Stimulated activated CD4-positive, alpha-beta T cell treated with anti-CD3 and anti-CD28 coated beads, TNF-alpha, amount 100 ng/mL, for 1 hour (primary cell): ENCODE data around the gene MLLT10.
A peak's percentile ranks its signal among the peaks of the same experiment; 100 is the strongest.

Source experiments
- DNase-seq, 3 donors: peaks; one replicate each; pipeline ENCODE4 v3.0.0-alpha.2; 2020; ENCODE audit warnings: low read depth in 3 of 3, low spot score in 1 of 3

The MLLT10 gene

DNA sequence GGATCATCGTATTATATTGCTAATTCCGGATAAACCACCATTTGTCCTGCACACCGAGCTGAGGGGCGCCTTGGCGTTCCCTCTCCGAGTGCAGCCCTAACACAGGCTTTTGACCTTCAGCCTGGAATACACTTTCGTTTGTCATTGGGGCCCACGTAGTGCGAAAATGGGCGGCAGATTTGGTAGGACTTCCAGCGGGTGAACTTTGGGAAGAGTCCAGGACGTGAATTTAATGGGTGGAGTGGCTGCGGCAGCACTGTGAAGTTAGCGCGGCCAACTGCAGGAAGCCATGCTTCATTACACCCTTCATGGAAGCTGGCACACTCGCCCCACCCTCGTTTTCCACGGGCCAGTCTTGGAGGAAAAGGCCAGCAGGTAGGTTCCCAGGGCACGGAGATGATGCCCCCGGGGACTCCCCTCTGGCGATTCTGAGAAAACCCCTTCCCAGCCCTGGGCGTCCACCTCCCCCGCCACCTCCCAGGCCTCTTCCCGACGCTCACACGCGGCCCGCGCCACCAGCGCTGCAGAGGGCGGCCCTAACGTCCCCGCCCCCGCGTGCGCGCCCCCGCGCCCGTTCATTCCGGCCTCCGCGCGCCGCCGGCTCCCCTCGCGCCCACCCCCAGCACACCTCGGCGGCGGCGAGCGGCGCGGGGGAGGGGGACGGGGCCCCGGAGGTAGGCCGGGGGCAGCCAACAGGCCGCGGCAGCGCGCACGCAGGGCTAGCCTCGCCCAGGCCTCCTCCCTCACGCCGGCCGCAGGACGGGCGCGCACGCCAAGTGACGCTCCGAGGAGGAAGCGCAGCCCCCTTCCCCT, at the start of gene MLLT10:
Gene MLLT10, plus strand, starts transcription at position 766 of the 813 bp plus-strand sequence. CDS start 413 bp downstream, outside the sequence.
- DNase-seq = peak; percentile 78 to 88 (median 79)

DNA sequence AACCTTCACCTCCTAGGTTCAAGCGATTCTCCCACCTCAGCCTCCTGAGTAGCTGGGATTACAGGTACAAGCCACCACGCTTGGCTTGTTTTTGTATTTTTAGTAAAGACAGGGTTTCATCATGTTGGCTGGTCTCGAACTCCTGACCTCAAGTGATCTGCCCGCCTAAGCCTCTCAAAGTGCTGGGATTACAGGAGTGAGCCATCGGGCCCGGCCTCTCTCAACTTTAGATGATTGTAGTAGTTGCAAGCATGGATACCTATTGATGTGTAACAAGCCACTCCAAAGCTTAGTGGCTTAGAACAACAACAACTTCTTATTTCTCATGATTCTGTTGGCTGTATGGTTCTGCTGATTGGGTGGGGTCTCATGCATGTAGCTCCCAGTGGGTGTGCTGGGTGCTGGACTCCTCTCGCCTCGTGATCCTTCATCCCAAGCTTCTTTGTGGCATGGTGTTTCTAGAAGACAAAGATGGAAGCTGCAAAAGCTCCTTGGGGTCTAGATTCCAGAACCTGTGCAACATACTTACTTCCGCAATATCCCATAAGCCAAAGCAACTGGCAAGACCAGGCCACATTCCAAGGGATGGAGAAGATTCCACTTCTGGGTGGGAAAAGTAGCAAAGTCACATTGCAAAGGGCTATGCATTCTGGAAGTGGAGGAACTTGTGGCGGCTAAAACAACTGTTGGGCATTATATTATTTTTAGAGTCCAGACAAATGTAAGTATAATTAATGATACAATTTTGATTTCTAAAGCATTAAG, 46.4 kb upstream of the MLLT10 start:
- DNase-seq = no peak

DNA sequence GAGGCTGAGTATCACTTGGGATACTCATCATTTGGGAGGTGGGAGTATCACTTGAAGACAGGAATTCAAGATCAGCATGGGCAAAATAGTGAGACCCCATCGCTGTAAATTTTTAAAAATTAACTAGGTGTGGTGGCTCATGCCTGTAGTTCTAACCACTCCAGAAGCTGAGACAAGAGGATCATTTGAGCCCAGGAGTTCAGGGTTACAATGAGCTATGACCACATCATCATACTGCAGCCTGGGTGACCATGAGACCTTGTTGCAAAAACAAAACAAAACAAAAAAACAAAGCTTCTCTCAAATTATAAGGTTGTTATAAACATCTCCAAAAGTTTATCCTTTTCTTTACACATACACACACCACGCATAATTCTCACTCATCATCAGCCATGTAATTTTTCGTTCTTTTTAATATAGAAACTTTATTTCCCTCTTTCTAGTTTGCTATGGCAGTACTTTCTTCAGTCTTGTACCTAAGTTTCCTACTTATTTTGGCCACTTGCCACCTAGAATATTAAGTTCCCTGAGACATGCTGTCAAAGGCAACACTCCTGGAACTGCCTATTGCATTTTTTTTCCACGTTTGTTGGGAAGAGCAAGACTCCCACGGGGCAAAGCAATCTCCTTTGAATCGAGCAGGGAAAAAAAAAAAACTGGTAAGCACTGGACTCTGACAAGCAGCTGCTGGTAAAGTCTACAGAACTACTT, 45.6 kb upstream of the MLLT10 start:
- no peak for DNase-seq

DNA sequence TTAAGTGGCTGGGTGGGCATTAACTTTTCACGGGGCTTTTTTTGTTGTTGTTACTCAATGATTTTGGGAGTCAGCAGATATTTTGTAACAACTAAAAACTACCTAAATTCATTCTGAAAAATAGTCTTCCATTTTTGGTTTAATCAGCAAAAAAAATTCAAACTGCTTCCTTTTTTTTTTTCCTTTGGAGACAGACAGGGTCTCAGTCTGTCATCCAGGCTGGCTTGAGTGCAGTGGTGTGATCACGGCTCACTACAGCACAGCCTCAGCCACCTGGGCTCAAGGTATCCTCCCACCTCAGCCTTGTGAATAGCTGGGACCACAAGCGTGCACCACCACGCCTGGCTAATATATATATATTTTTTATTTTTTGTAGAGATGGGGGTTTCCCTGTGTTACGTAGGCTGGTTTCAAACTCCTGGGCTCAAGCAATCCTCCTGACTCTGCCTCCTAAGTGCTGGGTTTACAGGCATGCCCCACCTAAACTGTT, 45.0 kb upstream of the MLLT10 start:
- no peak for DNase-seq

DNA sequence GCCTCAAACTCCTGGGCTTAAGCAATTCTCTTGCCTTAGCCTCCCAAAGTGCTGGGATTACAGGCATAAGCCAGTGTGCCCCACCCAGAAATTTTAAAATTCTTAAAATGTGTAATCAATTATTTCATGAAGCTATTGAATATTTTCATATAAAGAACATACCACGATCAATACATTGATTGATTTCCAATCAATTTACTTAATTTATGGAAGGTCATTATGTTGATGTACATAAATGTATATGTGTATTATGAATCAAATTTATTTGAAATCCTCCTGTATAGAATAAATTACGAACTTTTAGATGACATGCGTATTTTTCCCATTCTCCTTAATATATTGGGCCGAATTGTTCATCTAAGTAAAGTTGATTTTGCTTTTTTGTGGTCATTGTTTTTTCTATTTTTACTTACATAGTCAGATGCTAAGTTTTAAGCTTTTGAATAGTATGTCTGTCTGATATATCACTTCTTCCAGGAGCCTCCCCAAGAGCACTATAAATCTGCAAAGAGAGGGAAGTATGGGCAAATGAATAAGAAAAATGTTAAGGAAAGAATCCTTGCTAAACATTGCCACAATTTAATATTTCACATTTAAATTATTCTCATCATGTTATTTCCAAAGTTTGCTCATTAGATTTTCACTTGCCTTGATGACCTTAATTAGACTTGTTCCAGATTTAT, 43.9 kb upstream of the MLLT10 start:
- no peak for DNase-seq

DNA sequence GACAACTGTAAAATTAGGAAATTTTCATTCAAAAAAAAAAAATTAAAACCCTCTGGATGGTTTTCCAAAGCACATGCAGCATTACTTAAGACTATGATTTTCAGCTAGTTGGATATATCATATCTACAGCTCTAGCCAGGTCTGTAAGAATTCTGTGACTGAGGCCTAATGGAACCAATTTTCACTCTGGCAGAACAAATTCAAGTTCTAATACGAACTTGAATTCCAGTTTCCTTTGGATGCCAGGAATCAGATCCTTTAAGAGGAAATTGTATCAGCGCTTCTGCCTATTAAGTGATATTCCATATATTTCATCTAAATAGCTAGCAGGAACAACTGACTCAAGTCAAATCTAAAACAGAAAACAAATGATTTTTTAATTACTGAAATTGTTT, 43.3 kb upstream of the MLLT10 start:
- DNase-seq = no peak

DNA sequence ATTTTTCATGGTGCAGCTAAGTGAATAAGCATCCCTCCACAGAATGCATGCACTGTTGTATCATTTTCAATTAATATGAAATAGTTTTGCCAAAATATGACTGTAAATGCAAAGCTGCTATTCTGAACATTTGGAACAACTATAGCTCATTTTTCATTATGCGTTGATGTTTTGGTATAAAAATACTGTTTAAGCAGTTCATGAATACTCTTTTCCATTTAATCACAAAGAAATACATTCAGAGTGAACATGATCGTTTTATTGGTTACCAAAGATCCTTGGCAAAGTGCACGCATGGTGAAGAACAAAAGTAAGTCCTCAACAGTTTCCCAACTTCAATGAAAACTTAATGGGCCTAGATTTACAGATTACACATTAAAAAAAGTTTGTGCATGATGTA, 41.6 kb upstream of the MLLT10 start:
- DNase-seq = no peak

DNA sequence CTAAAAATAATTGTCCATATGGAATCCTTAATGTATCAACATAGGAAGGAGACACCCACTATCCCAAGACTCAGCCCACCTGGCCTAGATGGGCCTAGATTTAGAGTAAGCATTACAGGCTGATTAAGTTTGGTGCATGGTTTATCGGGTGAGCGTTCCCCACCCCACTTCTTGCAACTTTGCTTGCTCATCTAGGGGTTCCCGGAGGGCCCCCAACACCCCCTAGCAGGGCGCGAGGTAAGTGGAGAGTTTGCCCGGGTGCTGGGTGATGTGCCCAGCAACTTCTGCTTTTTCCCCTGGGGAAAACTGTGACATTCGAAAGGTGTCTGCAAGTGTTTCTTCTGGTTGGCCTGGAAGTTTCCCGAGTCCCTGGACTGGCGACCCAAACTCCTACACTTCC, 40.2 kb upstream of the MLLT10 start:
- no peak for DNase-seq

DNA sequence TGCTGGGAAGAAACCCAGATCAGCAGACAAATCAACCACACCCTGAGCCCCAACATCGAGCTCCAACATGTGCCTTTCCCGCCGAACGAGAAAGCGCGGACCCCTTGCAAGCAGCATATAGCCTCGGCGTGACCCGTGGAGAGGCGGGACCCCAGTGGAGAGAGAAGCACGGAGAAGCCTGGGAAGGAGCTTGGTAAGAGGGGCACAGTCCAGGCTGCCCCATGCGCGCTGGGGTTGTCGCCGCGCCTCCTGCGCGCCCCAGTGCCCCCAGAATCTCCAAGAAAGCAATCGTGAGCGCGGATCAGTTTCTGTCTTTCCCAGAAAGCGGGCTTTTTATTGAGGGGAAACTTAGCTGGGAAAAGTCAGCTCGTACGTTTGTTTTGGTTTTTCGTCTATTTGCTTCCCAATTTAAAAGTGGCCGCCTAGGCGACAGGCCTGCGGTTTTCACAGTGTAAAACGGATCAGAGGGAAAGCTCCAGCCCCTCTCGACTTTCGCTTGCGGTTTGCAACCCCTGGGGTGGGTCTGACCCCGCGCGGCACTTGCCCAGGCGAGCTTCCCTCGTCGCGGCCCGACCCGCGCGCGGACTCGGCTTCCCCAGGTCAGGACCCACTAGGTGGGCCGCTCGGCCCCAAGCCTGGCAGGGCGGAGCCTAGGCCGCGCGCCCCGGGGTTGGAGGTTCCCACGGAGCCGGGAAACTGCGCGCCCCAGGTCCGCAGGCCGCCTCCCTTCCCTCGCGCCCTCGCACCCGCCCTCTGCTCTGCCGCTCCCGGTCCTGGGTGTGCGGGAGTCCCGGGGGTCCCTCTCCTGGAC, 39.6 kb upstream of the MLLT10 start:
- peak in 1 of 3 donors; percentile 3 for DNase-seq

DNA sequence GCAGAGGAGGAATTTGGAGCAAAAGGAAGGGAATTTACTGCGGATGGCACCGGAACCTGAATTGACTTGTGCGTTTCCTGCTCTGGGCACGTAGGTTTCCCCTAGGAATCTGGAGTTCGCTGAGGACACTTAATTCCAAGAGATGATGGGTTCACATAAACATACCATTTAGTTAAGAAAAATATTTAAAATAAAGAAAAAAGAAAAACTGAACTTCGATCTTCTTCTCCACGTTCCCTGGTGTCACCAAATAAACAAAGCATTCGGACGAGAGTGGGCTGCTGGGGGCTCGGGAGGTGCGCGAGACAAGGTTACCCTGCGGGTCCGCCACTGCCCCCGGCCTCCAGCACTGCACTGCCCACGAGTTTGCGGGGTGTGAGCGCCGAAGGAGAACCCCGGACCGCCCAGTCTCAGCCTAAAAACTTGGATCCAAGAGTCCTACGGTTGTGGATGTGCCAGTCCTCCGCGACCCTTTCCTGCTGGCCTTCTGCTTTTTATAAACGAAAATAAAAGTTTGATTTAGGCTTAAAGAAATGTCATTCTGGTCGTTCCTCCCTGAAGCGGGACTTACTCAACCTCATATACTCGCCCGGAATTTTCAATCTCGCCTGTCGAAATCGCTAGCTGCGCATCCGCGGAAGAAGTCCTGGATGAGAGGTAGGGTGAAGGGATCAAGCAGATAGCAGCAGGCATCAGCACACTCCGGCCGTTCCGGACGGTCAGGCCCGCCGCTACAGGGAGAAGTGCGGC, 38.9 kb upstream of the MLLT10 start:
- DNase-seq = no peak

DNA sequence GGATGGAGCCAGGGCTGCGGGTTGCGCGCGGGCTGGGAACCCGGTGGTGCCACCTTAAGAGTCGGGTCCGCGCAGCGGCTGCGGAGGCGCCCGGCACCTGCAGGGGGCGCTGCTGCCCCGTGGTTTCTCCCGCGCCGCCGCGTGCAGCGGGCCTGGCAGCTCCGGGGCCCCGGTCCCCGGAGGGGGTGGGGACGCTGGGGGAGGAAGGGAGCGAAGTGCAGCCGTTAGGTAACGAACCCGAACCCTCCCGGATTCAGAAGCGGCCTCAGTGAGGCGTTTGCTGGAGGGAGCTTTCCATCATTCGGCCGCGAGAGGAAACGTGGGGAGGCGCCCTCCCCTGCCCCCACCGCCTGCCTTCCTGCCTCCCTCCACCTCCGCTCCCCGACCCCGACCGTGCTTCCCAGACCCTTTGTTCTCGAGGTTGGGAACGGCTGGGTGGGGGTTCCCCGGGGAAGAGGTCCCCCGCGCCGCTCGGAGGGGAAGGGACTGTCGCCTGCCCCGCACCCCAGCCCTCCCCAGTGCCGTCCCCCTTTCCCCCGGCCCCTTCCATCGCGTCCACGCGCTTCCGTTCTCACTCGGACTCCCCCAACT, 38.2 kb upstream of the MLLT10 start:
- peak; percentile 65 to 91 (median 86) for DNase-seq

DNA sequence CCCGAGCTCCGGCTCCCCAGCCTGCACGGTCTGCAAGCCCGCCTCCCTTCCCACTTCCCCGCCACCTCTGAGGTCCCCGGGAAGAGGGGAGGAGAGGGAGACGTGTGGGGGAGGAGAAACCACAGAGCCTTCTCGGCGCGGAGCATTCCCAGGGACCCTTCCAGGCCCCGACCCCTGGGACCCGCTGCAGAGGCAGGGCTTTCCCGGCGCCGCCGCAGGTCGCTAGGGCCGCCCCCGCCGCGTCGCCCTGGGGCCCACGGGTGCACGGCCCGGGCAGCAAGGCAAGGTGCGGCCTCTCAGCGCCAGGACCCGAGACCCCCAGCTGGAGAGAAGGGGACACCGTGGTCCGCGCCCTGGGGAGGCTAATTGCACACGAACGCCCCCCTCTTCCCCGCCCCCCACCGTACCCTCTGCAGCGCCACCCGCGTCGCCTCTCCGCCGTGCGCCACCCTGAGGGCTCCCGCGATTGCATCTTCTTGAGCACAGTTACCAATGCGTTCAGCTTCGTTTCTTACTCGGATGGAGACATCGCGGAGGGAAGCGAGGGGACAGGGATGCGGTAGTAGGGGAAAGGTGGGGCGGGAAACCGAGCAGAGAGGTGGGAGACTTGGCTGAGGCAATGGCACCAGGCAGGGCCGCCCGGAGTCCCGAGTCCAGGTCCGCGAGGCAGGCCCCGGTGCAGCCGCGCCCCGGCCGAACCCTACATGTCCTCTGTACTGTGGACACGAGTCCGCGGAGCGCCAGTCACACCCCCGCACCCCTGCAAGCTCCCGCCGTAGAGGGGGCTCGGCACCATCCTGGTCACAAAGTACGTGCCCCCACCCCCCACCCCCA, 37.5 kb upstream of the MLLT10 start:
- DNase-seq = peak in 1 of 3 donors; percentile 37

DNA sequence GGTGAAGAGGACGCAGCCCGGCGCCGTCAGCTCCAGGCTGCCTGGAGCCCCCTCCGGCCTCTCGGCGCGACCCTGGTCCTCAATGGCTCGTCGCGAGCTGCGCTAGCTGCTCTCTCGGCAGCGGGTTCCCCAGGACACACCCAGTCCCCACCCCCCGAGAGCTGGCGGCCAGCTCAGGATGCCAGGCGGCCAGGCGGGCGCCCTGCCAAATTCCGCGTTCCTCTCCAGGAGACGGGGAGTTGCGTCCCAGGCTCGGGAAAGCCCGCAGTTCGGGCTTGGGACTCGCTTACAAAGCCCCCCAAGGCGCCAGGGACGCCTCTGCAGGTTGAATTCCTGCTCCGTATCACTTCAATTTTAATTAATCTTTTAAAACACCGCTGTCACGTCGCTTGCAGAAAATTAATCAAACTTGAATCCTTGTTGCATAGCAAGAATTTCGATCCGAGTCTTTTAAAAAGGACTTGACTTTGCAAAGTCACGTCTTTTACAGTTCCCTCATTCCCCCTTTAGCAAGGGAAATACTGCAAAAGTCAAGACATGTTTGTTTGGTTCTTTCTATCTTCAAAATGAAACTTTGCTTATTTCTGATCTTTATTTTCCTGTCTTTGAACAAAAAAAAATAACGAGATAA, 36.7 kb upstream of the MLLT10 start:
- peak in 1 of 3 donors; percentile 16 for DNase-seq

DNA sequence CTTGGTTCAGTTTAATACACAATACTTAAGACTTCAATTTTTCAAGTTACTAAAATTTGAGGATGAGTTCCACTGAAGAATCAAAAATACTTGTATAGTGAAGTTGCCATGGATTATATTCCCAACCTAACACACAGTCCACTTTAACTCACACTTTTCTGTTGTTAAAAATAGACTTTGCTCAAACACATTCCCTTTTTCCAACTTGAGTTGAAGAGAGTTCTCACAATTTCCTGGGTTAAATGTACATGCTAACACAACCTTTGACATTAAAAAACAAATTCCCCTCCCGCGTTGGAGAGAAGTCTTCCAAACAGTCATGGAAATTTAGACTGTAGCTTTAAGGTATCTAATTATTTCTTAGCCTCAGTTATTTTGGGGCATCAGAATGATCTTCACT, 35.7 kb upstream of the MLLT10 start:
- no peak for DNase-seq

DNA sequence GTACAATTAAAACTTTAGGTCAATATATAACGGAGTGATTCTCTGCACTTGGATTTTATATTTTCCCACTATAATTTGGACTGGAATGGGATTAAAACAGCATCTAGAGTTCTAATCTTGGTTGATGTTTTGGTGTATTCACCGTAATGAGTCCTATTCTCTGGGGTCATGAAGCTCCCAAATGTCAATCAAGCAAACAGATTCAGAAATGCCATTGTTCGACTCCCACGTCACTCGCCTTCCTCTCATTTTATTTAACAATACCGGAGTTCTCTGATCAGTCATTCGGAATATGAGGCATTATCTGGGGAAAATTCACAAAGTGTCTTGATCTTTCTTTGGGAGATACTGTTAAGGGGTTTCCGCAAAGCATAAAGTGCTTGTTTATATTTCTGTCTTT, 35.0 kb upstream of the MLLT10 start:
- DNase-seq = no peak

DNA sequence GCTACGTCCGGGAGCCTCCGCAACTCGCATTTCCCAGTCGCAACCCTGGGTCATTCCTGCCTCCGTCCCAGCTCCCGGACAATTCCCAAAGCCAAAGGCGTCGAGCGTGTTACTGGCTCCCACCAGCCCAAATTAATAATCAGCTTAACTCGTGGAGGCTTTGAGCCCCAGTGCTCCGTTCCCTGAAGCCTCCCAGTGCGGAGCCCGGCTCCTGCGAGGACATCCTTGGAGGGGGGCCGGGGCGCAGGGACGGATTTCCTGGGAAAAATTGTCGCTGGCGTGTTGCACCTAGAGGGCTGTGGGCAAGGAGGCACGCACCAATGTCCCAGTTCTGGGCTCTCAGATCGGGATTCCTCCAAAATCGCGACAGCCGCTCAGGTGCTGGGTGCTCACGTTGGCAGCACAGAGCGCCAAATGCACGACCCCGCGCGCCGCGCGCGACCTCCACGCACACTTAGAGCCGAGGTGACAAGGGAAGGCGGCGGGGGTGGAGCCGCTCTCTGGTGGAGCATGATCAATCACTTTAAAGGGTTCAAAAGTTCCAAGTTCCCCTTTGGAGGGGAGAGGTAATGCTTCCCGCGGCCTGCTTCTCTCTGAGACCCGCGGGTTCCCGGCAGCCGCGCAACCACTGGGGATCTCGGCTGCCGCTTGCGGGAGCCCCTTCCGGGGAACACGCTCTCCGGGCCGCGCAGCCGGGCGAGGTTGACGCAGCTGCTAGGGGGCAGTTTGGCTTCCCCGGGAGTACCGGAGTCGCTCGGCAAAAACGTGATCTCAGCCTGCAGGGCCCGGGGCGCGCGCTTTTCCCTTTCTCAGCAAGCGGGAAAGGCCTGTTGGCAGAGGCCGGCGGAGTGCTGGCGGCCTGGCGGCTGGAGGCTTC, 34.1 kb upstream of the MLLT10 start:
- no peak for DNase-seq

DNA sequence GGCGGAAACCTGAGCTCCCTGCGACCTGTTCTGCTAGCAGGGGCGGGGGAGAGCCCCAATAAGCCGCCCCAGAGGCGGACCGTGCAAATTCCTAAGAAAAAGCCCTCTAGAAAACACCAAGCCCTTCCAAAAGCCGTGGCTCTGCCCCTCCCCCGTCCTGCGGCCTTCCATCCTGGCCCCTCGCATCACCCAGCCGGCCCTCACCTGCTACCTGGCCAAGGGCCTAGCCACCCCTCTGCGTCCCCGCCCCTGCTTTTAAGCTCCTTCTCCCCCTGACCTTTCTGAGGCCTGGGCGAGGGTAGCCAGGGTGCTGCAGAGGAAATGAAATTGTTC, 33.5 kb upstream of the MLLT10 start:
- DNase-seq = no peak
